Fibroblast of the aortic adventitia (primary cell): ENCODE results near the gene EIF4A3. TPM values are rescaled to one million over a fixed set of nuclear protein-coding genes. Genes with fewer than 3 reads are reported as not detected.

Experiments used
- DNase-seq: peaks from one replicate; pipeline ENCODE4 v3.0.0-alpha.2; 2010; ENCODE audit warnings: low read depth
- H3K4me3 ChIP-seq: 2 replicates; pipeline ENCODE4 v1.5.1; 2011; ENCODE audit warnings: low read depth, mild to moderate bottlenecking, control low read depth, low read length, moderate library complexity
- CTCF ChIP-seq: IDR thresholded peaks from 2 replicates; pipeline ENCODE4 v1.5.1; 2011; ENCODE audit warnings: mild to moderate bottlenecking, low read length, control low read depth, inconsistent platforms; ENCODE audit not compliant: insufficient read depth
- total RNA-seq: library from RNA; depleted of rRNA; stranded (reverse); fragments of >200 nt; gene quantifications from 2 replicates; pipeline ENCODE4 v1.2.3, GENCODE V29; 2012; ENCODE audit warnings: low replicate concordance

Gene EIF4A3
- total RNA-seq, 1 donor: 85.9 TPM

DNA sequence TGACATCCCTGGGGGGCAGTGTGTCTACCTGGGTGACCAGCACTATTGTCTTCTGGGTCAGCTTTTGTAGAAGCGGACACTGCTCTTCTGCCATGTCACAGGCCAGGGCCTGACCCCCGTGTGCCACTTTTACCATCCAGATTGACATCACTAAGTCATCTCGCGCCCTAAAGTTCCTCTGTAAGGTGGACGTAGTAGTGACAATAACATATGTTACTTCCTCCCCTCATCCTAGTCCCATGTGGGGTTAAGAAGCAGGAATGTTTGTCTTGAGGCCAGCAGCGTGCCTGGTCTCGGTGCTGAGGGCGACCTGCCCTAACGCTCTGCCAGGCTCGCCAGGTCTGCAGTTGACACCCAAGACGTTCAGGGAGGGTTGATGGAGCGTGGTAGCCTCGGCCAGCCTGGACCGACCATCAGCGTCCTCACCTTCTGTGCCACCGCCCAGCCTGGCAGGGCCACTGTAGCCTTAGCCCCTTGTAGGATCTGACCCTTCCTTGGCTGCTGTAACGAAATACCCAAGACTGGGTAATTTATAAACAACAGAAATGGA lies 24.8 kb downstream of the EIF4A3 start:
- DNase-seq: no peak
- no peak for TF ChIP-seq CTCF
- no peak overlapping the region for H3K4me3 ChIP-seq

- DNase-seq: no peak
Observed at GRCh38 chr17:80119839-80120238, 27.1 kb downstream of the EIF4A3 start.

GRCh38 chr17:80119271-80119791 lies 27.6 kb downstream of the EIF4A3 start:
- no peak for TF ChIP-seq CTCF
- no peak for DNase-seq
- H3K4me3 ChIP-seq: no peak overlapping the region

More at GRCh38 chr17:80119839-80120238, 27.1 kb downstream of the EIF4A3 start:
- TF ChIP-seq CTCF: no peak
- H3K4me3 ChIP-seq: no peak overlapping the region

DNA sequence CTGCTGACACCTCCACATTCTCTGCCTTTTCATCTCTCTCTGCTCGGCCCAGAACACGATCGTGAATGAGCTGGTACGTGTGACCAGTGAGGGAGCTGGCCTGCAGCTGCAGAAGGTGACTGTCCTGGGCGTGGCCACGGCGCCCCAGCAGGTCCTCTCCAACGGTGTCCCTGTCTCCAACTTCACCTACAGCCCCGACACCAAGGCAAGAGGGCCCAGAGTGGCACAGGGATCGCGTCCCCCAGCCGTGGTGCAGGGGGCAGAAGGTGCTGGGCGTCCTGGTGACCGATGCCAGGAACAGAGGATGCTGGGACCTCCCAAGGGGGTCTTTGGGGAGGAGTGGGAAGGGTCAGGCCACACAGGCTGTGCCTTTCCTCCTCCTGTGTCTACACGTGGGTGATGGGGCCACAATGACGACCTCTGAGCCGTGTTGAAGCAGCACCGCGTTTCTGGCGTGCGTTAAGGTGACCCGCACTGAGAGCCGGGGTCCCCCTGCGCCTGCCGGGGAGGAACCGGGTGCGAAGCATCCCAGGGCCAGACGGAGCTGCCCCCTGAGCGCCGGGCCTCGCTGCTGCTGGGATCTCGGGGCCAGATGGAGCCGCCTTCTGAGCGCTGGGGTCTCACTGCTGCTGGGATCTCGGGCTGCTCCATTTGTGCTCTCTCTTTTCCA lies 28.2 kb downstream of the EIF4A3 start:
- DNase-seq: no peak
- TF ChIP-seq CTCF: no peak
- no peak overlapping the region for H3K4me3 ChIP-seq

- no peak overlapping the region for H3K4me3 ChIP-seq
- no peak for DNase-seq
- no peak for TF ChIP-seq CTCF
Observed at GRCh38 chr17:80117491-80118401, 29.2 kb downstream of the EIF4A3 start.

DNA sequence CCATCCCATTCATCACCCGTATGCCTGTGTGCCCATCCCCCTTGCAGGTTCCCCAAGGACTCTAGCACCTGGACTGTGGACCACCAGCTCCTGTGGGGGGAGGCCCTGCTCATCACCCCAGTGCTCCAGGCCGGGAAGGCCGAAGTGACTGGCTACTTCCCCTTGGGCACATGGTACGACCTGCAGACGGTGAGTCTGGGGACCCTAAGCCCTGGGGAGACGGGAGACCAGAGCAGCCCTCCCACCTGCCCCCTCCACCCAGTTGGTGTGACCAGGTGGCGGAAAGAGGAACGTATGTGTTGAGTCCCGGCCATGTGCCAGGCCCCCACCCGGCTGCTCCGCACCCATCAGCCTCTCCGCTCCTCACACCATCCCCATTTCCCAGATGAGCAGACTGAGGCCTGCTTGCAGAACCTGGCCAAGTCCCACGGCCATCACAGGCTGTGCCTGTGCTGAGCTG lies 30.0 kb downstream of the EIF4A3 start:
- no peak for TF ChIP-seq CTCF
- H3K4me3 ChIP-seq: no peak overlapping the region
- no peak for DNase-seq
